Stimulated activated naive CD8-positive, alpha-beta T cell treated with anti-CD3 and anti-CD28 coated beads, Interleukin-15, Interleukin-2, amounts not matched to agents 100 U/mL and 50 U/mL, for 24 hours (primary cell): ENCODE data around the gene GRK5.
A peak's percentile ranks its signal among the peaks of the same experiment; 100 is the strongest.
"Not testable (repeated sequence)": the region's sequence is repeated elsewhere in the genome, so short reads cannot be mapped to it uniquely, and the experiment has no call there.

Experiments used
- ATAC-seq: fragments of 150-1000 bp; cut with Tn5 transposase; one replicate; pipeline ENCODE4 v1.10.0; 2021
- DNase-seq: peaks from one replicate; pipeline ENCODE4 v3.0.0; 2021

The GRK5 gene

DNA sequence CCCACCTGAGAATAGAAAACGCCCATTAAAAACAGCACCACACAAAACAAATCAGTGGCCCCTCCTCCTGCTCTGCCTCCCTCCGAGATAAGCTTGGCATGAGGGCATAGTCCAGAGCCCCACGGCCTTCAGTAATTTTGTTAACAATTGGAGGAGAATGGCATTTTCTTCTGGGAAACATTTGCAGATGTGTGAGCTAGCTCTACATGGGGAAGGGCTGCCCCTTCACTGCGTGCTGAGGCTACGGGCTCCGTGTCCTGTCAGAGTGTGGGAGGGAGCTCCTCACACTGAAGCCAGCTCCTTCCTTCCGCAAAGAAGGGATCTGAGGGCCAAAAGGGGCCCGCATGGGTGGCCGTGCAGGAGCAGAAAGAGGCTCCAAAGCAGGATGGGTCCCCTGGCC is 15.2 kb downstream of the GRK5 start:
- no peak for ATAC-seq
- DNase-seq: no peak

DNA sequence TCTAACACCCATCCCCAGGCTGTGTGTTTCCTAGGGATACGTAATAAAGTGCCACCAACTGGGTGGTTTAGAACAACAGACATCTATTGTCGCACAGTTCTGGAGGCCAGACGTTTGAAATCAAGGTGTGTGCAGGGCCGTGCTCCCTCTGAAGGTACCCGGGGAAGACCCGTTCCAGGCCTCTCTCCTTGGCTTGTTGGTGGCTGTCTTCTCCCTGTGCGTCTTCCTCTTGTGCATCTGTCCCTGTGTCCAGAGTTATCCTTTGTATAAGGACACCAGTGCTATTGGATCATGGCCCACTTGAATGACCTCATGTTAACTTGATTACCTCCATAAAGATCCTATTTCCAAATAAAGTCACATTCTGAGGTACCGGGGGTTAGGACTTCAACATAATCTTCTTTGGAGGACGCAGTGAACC is 15.6 kb downstream of the GRK5 start:
- no peak for ATAC-seq

DNA sequence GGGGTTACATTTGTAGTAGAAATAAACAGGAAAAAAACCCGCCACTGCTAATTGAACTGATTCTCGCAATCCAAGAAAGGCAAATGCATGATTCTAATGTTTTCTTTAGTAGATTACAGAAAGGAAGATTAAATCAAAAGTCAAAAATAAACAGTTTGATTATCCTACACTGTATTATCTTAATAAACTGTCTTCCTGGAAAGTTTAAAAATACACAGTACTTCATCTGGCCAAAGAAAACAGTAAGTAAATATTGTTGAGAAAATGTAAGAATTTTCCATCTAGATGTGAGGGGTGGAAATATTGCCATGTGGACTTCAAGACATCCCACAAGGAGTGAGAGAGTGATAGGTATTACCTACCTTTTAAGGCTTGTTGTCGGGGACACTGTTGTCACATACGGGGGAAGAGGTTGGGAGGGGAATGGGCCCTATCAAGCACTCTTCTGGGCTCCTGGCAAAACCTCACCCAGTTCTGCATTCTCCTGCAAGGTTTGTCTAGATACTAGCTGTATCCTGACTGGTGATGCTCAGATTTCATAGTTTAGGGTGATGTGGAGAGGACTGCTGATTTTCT is 17.8 kb downstream of the GRK5 start:
- DNase-seq (no peak), ATAC-seq (no peak)

More for the DNA sequence above, 15.6 kb downstream of the GRK5 start:
- no peak for DNase-seq

DNA sequence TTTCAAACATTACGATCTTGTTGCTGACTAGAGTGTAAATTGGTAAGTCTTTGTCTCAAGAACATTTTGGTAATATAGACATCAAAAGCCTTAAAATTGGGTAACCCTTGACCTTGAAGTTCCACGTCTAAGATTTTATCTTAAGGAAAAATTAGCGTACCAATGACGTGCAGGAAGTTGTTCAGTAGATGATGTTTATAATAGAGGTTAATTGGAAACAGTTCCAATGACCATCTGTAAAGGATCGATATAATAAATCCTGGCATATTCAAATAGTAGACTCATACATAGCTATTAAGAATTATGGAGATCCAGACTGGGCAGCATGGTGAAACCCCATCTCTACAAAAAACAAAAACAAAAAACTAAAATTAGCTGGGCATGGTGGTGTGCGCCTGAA is 20.5 kb downstream of the GRK5 start:
- DNase-seq: no peak
- no peak for ATAC-seq

DNA sequence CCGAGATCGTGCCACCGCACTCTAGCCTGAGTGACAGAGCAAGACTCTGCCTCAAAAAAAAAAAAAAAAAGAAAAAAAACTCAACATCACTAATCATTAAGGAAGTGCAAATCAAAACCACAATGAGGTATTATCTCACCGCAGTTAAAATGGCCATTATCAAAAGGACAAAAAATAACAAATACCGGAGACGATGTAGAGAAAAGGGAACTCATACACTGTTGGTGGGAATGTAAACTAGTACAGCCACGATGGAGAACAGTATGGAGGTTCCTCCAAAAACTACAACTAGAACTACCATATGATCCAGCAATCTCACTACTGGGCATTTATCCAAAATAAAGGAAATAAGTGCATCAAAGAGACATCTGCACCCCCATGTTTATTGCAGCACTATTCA is 24.3 kb downstream of the GRK5 start:
- DNase-seq: no peak
- no peak for ATAC-seq

DNA sequence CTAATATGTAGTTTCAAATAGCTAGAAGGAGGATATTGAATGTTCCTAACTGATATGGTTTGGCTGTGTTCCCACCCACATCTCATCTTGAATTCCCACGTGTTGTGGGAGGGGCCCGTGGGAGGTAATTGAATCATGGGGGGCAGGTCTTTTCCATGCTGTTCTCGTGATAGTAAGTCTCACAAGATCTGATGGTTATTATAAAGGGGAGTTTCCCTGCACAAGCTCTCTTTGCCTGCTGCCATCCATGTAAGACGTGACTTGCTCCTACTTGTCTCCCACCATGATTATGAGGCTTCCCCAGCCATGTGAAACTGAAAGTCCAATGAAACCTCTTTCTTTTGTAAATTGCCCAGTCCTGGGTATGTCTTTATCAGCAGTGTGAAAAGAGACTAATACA is 25.1 kb downstream of the GRK5 start:
- ATAC-seq: not testable (repeated sequence)
- peak; percentile 44 for DNase-seq

DNA sequence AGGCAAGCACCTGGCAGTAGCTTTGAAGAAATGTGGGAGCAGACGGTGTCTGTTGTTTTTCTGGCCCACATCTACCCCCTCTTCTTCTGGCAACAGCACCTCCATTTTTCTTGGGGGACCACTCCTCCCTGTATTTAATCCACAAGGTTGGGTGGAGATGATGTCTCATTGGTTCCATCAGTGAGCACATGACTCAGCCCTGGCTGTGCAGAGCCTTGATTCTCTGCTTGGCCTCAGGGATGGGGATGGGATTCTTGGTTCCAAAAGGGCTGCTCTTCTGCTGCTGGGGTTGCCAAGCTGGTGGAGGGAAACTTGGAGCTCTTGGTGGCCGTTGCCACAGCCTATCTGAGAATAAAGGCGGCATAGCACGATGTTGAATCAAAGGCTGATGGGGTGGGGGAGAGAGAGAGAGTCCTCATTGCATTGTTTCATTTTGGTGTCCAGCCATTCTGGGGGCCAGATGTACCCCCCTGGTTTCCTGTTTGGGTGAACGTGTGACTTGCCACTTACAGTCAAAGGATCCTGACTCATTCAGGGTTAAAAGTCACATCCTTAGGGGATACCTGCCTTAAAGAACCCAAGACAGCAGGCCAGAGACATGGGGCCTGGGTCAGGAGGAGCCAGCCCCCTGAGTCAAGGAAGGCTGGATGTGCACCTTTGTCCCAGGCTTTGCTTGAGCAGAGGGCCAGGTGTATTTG is 25.9 kb downstream of the GRK5 start:
- DNase-seq: no peak
- peak; percentile 73 for ATAC-seq

DNA sequence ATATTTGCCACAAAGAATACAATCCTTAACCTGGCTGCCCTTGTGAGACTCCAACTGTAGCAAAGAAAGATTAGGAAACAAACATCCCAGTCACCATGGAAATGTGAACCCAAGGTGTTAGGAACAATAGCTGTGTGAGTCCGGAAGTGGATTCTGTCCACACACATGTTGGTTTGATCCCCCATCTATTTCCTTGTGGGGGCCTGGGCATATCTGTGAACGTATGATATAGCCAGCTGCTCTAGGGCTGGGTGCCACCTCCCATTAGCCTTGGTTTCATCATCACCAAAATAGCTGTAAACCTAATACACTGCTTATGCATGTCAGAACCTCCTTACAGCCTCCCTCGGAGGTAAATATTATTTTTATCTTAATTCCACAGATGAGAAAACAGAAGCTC is 26.4 kb downstream of the GRK5 start:
- ATAC-seq: no peak
- DNase-seq: no peak

DNA sequence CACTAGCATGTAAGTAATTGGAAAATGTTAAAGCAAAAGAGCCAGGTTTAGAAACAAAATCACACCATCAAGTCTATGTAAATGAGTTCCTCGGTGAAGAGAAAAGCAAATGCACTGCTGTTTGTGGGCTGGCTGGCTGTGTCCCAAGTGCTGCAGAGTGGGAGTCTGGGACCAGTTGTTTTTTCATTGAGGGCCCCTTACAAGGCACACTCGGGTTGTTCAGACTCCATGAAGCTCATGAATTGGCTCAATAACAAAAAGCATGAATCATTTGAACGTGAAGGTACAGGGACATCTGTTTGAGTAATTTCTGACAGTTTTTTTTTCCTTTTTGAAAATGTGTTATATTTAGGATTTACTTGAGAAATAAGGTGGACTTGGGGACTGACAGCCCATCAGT is 28.0 kb downstream of the GRK5 start:
- DNase-seq (no peak), ATAC-seq (peak; percentile 21)

DNA sequence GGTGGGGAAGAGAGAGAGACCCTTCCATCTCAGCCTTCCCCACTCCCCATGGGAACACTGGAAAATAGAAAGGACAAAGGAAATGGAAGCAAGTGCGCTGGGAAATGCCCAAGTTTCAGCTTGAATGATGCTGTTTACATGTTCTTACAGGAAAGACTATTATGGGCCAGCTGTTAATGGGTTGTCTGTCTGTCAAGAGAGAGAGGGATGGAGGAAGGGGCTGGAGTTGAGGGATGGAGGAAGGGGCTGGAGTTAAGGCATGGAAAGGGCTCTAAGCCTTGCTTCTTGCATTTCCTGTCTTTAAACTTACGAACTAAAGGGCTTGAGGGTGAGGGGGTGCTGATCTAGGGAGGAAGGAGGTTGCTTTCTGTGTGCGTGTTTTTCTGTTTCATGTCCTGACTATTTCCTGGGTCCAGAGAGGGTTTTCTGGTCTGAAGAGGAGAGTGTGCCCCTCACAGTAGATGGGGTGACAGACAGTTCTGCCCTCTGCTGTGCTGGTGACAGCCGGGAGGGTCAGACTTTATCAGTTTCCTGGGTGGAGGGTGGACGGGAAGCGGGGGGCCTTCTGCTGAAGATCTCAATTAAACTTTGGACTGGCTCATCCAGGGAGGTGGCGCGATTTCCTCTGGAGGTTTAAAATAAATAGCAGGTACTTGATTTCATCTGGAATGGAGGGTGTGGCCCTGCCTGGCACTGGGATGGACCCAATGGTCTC is 30.5 kb downstream of the GRK5 start:
- DNase-seq: no peak
- no peak for ATAC-seq

DNA sequence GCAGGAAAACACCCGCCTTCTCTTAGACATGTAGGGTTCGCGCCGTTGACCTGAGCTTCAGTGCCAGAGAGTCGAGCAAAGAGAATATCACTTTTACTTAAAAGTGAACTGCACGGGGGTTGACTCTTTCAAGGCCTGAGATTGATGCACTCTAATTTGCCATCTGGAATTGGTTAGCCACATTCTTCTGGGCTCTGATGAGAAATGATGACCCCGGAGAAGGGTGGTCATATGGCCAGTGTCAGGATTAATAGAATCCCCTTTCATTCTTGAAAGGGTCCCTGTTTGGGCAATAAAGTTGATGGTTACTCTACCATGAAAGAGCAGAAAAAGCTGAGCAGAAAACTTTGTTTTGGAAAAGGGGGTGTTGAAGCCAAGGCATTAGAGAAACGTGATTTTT is 31.2 kb downstream of the GRK5 start:
- ATAC-seq (no peak), DNase-seq (no peak)

DNA sequence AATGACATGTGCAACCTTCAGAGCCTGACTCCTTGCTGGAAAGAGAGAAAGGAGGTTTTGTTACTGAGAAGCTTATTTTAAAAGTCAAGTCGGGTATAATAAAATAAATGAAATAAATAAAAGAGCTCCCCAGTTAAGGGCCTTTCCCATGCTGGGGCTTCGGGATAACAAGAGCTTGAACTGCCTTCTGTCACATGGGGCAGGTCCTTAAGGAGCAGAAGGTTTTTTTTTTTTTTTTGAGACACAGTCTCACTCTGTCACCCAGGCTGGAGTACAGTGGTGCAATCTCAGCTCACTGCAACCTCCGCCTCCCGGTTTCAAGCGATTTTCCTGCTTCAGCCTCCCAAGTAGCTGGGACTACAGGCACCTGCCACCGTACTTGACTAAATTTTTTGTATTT is 31.6 kb downstream of the GRK5 start:
- DNase-seq, ATAC-seq: not testable (repeated sequence)

DNA sequence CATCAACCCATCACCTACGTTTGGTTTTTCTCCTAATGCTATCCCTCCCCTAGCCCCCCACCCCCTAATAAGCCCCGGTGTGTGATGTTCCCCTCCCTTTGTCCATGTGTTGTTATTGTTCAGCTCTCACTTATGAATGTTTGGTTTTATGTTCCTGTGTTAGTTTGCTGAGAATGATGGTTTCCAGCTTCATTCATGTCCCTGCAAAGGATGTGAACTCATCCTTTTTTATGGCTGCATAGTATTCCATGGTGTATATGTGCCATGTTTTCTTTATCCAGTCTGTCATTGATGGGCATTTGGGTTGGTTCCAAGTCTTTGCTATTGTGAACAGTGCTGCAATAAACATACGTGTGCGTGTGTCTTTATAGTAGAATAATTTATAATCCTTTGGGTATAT is 32.3 kb downstream of the GRK5 start:
- DNase-seq, ATAC-seq: not testable (repeated sequence)

DNA sequence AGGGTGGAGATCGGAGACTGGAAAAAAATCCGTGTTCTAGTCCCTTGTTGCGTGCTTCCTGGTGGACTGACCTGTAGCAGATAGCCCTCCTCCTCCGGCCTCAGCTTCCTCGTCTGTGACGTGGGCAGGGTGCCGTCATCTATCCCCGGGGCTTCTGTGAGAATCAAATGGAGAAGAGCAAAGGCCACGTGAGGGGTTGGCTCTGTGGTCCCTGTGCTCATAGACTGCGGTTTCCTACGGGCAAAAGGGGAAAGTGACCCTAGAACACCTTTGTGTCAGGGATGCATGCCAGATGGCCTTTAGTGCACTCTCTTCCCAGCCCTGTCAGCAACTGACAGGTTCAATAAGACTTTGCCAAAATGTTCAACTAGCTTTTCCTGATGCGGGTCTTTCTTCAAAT is 33.7 kb downstream of the GRK5 start:
- DNase-seq (no peak), ATAC-seq (no peak)

DNA sequence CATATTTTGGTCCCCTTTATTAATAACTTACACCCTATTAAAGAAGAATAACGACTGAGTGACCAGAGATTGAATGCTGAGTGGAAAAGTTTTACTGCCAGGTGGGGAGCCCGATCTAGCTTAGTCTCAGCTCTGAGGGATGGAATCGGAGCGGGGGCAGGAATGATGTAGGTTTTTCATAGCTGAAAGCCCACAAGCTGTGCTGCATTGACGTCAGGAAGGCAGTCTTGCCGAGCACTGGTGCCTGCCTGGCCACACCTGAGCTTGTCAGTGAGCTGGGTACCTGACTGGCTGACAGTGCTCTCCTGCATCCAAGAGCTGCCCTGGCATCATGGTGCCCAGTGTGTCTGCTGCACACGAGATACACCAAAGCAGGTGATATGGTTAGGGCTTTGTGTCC is 34.8 kb downstream of the GRK5 start:
- DNase-seq (no peak), ATAC-seq (no peak)

DNA sequence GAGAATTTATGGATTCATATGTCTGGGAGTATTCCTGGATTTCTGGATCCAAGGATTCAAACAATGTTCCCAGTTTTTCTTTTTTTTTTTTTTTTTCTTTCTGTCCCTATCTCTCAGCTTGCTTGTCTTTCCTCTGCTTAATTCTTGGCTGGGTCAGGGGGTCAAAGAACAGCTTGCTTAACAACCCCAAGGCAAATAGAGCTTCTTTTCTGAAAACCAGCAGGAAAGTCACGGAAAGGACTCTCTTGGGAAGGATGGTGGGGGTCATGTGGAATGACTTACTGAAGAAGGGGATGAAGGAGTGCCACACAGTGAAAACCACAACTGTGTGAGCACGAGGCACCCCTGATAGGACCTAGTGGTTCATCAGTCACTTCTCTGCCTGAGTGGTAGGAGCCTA is 36.1 kb downstream of the GRK5 start:
- ATAC-seq: no peak
- no peak for DNase-seq

DNA sequence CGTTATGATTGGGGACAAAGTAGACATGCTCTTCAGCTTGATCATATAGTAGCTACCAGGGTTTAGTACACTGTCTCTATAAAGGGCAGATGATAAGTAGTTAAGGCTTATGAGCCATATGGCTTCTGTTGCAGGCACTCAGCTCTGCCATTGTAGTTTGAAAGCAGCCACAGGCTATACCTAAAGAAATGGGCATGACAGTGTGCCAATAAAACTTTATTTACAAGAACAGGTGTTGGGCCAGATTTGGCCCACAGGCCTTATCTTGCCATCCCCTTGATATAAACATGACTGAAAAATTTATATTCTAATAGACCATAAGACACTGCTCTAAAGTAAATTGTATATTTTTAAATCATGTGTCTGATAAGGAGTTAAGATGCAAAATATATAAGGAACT is 36.6 kb downstream of the GRK5 start:
- DNase-seq (no peak), ATAC-seq (no peak)

DNA sequence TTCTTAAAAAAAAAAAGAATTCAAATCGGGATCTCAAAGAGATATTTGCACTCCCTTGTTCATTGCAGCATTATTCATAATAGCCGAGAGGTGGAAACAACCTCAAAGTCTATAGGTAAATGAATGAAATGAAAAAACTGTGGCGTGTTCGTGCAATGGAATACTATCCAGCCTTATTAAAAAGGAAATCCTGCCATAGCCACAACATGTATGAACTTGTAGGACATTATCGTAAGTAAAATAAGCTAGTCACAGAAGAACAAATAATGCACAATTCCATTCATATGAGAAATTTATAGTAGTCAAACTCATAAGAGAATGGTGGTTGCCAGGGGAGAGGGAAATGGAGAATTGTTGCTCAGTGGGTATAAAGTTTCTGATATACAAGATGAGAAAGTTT is 37.9 kb downstream of the GRK5 start:
- DNase-seq (no peak), ATAC-seq (no peak)

DNA sequence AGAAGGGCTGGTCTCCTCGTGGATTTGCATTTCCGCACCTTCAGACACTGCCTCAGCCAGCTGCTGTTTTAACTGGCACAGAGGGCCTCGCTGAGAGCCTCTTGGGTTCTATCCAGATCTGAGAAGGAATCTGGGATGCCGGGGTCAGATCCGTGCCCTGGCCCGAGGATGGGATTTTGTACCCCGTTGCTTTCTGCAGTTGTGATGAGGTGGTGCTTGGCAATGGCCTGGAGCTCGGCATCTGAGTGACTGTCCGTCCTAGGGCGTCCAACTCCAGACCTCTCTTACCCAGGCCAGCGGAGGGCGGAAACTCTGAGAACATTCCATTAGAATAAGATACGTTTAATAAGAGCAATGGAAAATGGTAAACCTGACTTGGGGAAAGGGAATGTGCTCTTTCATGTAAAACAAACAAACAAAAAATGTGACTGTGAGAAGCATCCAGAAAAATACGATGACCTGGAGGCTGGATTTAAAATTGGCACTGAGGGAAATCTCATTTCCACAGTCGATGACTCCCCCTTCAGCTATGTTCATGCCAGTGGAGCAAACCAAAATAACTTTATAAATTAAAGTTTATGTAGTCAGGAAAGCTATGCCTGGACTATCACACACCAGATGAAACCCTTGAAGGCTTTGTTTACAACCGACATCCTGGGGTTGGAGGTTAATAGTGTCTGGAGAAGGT is 39.6 kb downstream of the GRK5 start:
- no peak for ATAC-seq
- no peak for DNase-seq

DNA sequence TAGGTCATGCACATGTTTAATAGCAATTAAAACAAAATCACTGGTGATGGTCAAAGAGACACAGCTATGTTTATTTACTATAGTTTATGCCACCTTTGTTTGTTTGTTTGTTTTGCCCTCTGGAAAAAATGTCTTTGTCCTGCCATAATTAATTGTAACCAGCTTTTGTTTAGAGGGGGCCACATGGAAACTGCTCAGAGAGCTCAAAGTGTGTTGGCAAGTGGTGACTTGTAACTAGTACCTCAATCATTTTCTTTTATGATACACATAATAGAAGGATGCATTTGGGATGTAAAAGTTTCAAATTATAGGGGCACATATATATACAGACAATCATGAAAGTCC is 40.2 kb downstream of the GRK5 start:
- DNase-seq: no peak
- ATAC-seq: no peak

DNA sequence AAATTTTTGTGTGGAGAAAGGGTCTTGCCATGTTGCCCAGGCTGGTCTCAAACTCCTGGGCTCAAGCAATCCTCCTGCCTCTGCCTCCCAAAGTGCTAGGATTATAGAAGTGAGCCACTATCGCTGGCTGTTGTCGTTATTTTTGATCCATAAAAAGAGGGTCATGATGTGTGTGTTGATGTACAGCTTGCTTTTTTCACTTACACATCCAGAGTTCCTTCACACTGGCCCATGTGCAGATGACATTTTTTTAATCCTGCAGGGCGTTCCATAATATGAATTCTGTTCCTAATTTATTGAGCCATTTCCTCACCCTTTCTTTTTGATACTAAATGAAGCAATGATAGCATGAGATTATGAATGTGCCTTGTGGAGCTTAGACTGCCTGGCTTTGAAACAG is 40.8 kb downstream of the GRK5 start:
- no peak for DNase-seq
- no peak for ATAC-seq

DNA sequence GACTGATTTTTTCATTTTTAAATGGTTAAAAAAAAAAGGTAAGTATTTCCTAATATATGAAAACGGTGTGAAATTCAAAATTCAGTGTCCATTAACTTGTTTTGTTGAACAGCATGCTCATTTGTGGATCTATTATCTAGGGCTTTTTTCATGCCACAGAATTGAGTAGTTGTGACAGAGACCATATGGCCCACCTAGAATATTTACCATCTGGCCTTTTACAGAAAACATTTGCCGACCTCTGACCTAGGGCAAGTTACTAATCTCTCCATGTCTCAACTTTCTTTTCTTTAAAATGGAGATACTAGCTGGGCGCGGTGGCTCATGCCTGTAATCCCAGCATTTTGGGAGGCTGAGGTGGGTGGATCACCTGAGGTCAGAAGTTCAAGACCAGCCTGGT is 41.3 kb downstream of the GRK5 start:
- DNase-seq (no peak), ATAC-seq (no peak)

DNA sequence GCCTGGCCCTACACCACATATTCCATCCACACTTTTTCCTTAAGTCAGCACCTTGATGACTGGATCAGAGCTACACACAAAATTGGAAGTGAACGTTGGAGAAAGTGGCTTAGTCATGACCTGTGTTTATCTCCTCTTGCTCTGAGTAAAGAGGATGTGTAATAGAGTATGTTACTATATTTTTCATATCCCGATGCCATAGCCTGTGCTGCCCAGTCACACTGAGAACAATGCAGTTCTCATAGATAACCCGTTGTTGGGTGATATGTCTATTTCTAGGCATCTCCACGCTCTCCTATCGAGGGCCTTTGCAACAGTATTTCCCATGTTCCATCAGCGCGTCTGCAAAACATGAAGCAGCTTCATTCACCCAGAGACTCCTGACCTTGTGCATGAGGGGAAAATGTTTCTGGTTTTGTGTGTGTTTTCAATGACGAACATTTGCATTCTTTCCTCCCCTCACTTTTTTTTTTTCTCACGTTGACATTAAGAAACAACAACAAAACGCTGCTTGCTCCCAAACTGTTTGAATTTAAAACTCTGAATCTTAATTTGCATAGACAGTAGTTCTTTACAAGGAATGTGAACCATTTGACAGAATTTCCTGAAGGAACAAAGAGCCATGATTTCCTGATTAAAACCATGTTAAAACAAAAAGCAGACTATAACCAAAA is 43.4 kb downstream of the GRK5 start:
- peak; percentile 56 for ATAC-seq
- no peak for DNase-seq
